ENCODE measurements around the gene ZDHHC20. TPM values are rescaled to one million over a fixed set of nuclear protein-coding genes. Genes with fewer than 3 reads are reported as not detected.

The ZDHHC20 gene
- total and polyA plus RNA-seq, 2 of the 13 experiments (the other 11 are each of a cell fraction or from before 2014, with no cell fraction given): 19.9 to 59.9 TPM

DNA sequence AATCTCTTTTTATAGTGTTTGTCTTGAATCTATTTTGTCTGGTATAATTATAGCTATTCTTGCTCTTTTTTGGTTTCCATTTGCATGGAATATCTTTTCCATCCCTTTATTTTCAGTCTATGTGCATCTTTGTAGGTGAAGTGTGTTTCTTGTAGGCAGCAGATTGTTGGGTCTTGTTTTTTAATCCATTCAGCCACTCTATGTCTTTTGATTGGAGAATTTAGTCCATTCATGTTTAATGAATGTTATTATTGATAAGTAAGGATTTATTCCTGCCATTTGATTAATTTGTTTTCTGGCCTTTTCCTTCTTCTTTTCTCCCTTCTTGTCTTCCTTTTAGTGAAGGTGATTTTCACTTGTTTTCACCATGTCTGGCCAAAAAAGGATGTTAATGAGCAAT is 11.7 kb upstream of the ZDHHC20 start:
- Histone ChIP-seq H4K20me1 (ENCODE audit: insufficient read depth, low read length) (no peaks in the 10 kb centered on the region), H3K27ac (ENCODE audit: extremely low read length, insufficient read depth, low read length) (no peak overlapping the region), H3K4me1 (ENCODE audit: insufficient read depth, low read length) (peaks cover 13% of the 10 kb centered on the region), H2AFZ (ENCODE audit: low read length) (no peak overlapping the region), H3K27me3 (ENCODE audit: control insufficient read depth in 1 of 2, insufficient read depth in 2 of 2, low read length in 2 of 2) (peaks cover 0 to 2% of the 10 kb centered on the region in 2 experiments; a peak in 1 of 5 replicates), H3K4me3 (replicated peaks in 1 of 3; ENCODE audit: insufficient read depth in 1 of 3, low read depth in 2 of 3, low read length in 3 of 3) (no peak overlapping the region), H3K79me2 (ENCODE audit: insufficient read depth, low read length) (no peaks in the 10 kb centered on the region), H3K9me3 (ENCODE audit: low read length) (no peaks in the 10 kb centered on the region), H3K4me2 (ENCODE audit: low read depth, low read length) (no peak overlapping the region), H3K9ac (ENCODE audit: insufficient read depth, low read depth, low read length) (no peak overlapping the region), H3K36me3 (replicated peaks in 1 of 2; ENCODE audit: control insufficient read depth in 1 of 2, insufficient read depth in 2 of 2, low read length in 2 of 2) (no peaks in the 10 kb centered on the region)
- TF ChIP-seq POLR2AphosphoS2 (IDR thresholded peaks at IDR 0.05; ENCODE audit: low read depth, low read length) (no peak), PAX8 (CRISPR knock-in tag; IDR thresholded peaks at IDR 0.05; ENCODE audit: borderline replicate concordance) (no peak), THYN1 (CRISPR knock-in tag; IDR thresholded peaks at IDR 0.05; ENCODE audit: borderline replicate concordance, low read depth) (no peak), SIX1 (CRISPR knock-in tag; IDR thresholded peaks at IDR 0.05; ENCODE audit: borderline replicate concordance) (no peak), MIER3 (CRISPR knock-in tag; IDR thresholded peaks at IDR 0.05; ENCODE audit: borderline replicate concordance) (no peak), IKZF5 (CRISPR knock-in tag; IDR thresholded peaks at IDR 0.05) (no peak)
- ChIA-PET POLR2A (no interaction called here), CTCF (ENCODE audit: low intra/inter-chr PET ratio, low total read pairs) (no interaction called here)
- no TSS peak for BruUV-seq (replicated peaks)
- in situ Hi-C loops (cut with HindIII; ENCODE audit: extremely low pct_ligation_motif_present, low pct_unique_long_range_greater_than_20kb): no loop called here
- intact Hi-C loops (cut with micrococcal nuclease; ENCODE audit: unreplicated experiment): no loop called here
- DNase-seq (ENCODE audit: low spot score): no peak
- no peak for FAIRE-seq
- ATAC-seq: no peak

GRCh38 chr13:21466527-21466926 is 7.4 kb upstream of the ZDHHC20 start:
- H3K27ac ChIP-seq (ENCODE audit: extremely low read length, insufficient read depth, low read length): no peak overlapping the region
- no peak for FAIRE-seq
- peak overlapping the region; percentile 69 for H3K4me2 ChIP-seq (ENCODE audit: low read depth, low read length)
- H3K27me3 ChIP-seq (ENCODE audit: control insufficient read depth in 1 of 2, insufficient read depth in 2 of 2, low read length in 2 of 2): no peaks in the 10 kb centered on the region
- no peaks in the 10 kb centered on the region for H3K9me3 ChIP-seq (ENCODE audit: low read length)
- POLR2A ChIA-PET: interaction anchor here (1.3 kb wide), 1 partner anchor 290 kb away, joined by 3 read pairs; the partner anchor contains the start of genes MRPL57 and SKA3
- H2AFZ ChIP-seq (ENCODE audit: low read length): peak overlapping the region; percentile 54
- CTCF ChIA-PET (ENCODE audit: low intra/inter-chr PET ratio, low total read pairs): no interaction called here
- in situ Hi-C loops (cut with HindIII; ENCODE audit: extremely low pct_ligation_motif_present, low pct_unique_long_range_greater_than_20kb): no loop called here
- intact Hi-C loops (cut with micrococcal nuclease; ENCODE audit: unreplicated experiment): no loop called here
- 18% methylated on average over 7 of the region's 7 CpGs for WGBS (ENCODE audit: low lambda C conversion rate)
- H4K20me1 ChIP-seq (ENCODE audit: insufficient read depth, low read length): no peaks in the 10 kb centered on the region
- no TSS peak for BruUV-seq (replicated peaks)
- TF ChIP-seq ZNF501 (CRISPR knock-in tag; IDR thresholded peaks at IDR 0.05) (no peak), ZNF24 (IDR thresholded peaks at IDR 0.05) (no peak), KLF15 (CRISPR knock-in tag; IDR thresholded peaks at IDR 0.05; ENCODE audit: borderline replicate concordance) (no peak), RFX1 (IDR thresholded peaks at IDR 0.05) (no peak), ZNF484 (CRISPR knock-in tag; IDR thresholded peaks at IDR 0.05; ENCODE audit: borderline replicate concordance, low read depth) (no peak), ZNF263 (CRISPR knock-in tag; IDR thresholded peaks at IDR 0.05) (no peak), TBP (CRISPR knock-in tag; IDR thresholded peaks at IDR 0.05) (no peak), CENPX (CRISPR knock-in tag; IDR thresholded peaks at IDR 0.05) (no peak), SMARCC2 (IDR thresholded peaks at IDR 0.05) (no peak), ZFAT (CRISPR knock-in tag; conservative IDR thresholded peaks at IDR 0.05) (no peak), GTF3A (CRISPR knock-in tag; conservative IDR thresholded peaks at IDR 0.05) (no peak)
- ATAC-seq: peak; percentile 71
- peak overlapping the region; percentile 16; the same call in 1 of the 2 replicates for H3K9ac ChIP-seq (ENCODE audit: insufficient read depth, low read depth, low read length)
- H3K36me3 ChIP-seq (replicated peaks in 1 of 2; ENCODE audit: control insufficient read depth in 1 of 2, insufficient read depth in 2 of 2, low read length in 2 of 2): no peaks in the 10 kb centered on the region
- H3K79me2 ChIP-seq (ENCODE audit: insufficient read depth, low read length): no peaks in the 10 kb centered on the region
- peak overlapping the region; percentile 11 to 47 (median 22); a peak in 5 of 6 replicates for H3K4me3 ChIP-seq (replicated peaks in 1 of 3; ENCODE audit: insufficient read depth in 1 of 3, low read depth in 2 of 3, low read length in 3 of 3)
- no peak for DNase-seq (ENCODE audit: low spot score)
- peaks cover 29% of the 10 kb centered on the region for H3K4me1 ChIP-seq (ENCODE audit: insufficient read depth, low read length)
